Measurements from ENCODE around the gene SSR4.
A peak's percentile ranks its signal among the peaks of the same experiment; 100 is the strongest.
"Not testable (repeated sequence)": the region's sequence is repeated elsewhere in the genome, so short reads cannot be mapped to it uniquely, and the experiment has no call there.

SSR4 gene

GRCh38 chrX:153807976-153808375 is 13.5 kb downstream of the SSR4 start:
- DNase-seq, result no peak

DNA sequence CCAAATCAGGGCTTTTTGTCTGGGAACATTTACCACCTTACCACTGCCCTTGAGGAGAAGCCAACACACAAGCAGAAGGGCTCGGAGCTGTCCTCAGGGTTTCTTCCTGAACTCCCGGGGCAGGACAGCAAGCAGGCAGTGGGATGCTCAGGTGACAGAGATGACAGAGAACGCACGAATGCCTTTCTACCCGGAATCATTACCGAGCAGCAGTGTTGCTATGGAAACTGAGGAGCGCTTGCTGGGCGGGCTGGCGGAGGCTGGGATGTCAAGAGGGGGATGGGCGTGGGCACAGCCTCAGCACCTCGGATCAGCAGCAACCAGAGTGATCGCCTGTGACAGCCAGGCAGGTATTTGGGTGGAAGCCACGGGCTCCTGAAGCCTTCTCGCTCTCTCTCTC is 17.8 kb downstream of the SSR4 start:
- no peak for DNase-seq

DNA sequence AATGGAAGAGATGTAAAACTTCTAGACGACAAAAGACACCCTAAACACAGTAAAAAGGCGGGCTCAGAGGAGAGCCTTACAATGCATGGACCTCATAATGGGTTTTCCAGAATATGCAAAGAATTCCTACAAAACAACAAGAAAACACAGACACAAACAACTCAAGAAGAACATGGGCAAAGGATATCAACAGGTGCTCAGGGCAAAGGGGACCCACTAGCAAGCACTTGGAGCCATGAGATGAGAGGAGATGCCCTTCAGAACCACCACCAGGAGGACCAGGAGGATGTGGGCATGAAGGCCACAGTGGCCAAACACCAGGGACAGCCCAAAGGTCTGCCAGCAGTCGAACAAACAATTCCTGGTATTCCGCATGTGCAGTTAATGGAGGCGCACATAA is 18.7 kb downstream of the SSR4 start:
- no peak for DNase-seq

- no peak for DNase-seq
These were observed 20.3 kb downstream of the SSR4 start for GRCh38 chrX:153814591-153815315.

GRCh38 chrX:153816831-153817690 is 22.6 kb downstream of the SSR4 start:
- peak; percentile 47 for DNase-seq

GRCh38 chrX:153818064-153818463 is 23.6 kb downstream of the SSR4 start:
- DNase-seq, result not testable (repeated sequence)

DNA sequence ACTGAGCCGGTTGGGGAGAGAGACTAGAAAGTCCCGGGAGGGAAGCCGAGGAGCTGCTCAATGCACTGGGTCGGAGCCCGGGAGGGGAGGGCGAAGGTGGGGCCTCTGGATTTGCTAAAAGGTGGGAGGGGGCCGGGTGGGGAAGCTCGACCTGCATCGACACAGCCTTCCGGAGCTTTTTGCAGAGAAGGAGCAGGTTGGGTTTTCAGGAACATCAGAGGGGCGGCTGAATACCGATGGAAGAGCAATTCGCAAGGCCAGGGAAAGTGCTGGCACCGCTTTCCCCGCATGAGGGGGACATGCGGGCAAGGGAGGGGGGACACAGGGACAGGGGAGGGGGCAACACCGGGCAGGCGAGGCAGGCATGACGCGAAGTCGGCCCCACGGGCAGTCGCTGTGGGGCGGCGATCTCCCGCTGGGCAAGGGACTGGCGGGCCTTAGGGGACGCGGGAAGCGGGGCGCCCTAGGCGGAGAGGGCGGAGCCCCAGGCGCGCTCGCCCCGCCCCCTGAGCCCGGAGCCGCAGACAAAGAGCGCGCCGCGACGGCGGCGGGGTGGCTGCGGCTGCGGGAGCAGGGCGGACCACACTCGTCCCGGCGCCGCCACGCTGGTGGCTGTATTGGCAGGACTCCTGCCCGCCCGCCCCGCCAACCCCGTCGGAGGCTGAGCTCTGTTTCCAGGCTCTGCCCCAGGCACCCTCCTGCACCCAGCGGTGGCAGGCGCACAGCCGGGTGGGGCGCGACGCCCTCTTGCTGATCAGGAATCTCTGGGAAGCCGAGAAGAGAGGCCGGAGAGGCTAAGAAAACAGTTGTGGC is 24.3 kb downstream of the SSR4 start:
- DNase-seq, result peak; percentile 71

DNA sequence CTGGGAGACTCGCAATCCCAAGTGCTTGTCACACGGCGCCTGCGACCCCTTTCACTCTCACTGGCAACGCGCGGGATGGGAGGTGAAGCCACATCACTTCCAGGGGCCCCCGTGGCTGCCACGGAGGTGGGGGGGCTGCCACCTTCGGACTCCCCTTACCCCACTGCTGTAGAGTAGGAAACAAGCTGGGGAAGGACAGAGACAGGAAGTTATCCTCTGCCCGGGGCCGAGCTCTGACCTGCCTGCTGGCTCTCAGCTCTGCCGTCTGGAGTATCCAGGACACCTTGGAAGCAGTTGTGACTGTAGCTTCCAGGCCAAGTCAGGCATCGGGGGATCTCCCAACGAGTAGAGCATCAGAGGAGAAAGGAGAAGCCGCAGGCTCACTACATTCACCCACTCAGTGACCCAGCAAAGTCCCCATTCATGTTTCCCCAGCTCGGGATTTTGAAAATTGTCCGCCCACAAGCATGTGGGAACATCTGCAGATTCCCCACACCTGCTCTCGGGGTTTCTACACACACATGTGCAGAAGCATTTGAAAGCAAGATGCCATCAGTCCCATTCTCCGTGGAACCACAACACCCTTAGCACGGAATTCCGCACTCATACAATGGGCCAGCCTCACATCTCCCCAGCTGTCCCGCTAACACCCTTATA is 25.0 kb downstream of the SSR4 start:
- no peak for DNase-seq

DNA sequence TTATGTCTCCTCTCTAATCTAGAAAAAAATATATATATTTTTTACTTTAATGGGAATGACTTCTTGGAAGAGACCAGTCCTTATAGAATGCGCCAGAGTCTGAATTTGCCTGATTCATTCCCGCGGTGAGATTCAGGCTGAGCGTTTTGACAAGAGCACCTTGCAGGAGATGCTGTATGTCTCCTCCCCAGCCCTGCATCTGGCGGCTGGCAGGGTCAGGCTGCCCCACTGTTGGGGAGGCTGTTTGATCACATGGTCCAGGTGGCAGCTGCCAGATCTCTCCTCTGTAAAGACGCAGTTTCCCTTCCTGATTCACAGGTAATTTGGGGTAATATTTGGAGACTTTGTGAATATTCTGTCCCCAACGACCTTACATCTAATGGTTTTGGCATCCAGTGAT is 26.1 kb downstream of the SSR4 start:
- DNase-seq, result no peak

GRCh38 chrX:153821066-153821465 is 26.6 kb downstream of the SSR4 start:
- peak; percentile 15 for DNase-seq

- DNase-seq, result no peak
These were observed 29.9 kb downstream of the SSR4 start for GRCh38 chrX:153824348-153824747.

GRCh38 chrX:153825042-153825441 is 30.6 kb downstream of the SSR4 start:
- no peak for DNase-seq

DNA sequence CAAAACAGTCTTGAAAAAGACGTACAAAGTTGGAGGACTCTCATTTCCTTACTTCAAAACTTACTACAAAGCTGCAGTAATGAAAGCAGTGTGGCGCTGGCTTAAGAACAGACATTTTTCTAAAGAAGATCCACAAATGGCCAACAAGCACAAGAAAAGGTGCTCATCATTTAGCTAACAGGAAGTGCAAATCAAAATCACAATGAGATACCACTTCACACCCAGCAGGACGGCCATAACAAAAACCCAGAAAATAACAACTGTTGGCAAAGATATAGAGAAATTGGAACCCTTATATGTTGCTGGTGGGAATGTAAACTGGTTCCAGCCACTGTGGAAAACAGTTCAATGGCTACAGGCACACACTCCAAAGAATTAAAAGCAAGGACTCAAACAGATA is 32.5 kb downstream of the SSR4 start:
- no peak for DNase-seq

- no peak for DNase-seq
These were observed 33.4 kb downstream of the SSR4 start for GRCh38 chrX:153827903-153828302.

- DNase-seq, result no peak
These were observed 33.8 kb downstream of the SSR4 start for GRCh38 chrX:153828308-153828707.

DNA sequence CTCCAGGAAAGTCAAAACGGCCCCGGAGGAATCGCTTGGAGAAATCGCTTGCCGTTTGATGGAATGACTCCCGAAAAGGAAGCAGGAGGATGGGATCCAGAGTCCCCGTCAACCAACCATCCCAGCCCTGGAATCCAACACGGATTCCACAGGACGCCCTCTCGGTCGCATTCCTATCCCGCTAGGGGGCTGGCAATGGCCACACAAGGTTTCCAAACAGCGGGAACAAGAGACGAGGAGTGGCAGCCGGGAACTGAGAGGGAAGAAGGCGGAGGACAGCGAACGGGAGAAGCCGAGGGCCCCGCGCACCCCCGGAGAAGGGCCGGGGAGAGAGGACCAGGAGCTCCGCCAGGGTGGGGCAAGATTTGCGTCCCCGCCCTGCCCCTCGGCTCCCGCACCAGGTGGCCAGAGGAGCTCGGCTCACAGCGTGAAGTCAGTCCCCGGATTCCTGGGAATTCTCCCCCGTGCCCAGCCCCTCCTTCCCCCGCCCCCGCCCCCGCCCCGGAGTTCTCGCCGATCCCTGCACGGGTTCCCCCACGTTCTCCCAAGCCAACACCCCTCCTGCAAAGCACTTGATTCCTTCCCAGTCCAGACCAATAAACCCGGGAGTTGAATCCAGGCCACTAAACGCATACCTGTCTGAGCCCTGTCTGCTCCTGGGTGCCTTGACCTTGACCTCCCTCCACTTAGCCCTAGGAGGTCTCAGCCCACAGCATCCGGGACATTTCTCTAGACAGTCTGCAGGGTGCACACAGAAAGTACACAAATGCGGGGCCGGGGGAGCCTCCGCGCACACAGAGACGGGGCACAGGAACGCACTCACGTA is 34.5 kb downstream of the SSR4 start:
- no peak for DNase-seq

DNA sequence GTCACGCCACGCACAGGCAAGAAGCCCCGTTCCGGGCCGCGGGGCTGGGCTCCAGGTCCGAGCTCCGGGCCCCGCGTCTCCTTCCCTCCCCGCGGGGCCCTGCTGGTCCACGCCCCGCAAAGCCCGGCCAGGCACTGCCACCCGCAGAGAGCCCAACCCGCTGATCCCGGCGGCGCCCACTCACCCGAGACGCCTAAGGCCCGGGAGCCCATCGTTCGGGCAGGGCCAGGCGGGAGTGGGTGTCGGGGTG is 35.0 kb downstream of the SSR4 start:
- no peak for DNase-seq

DNA sequence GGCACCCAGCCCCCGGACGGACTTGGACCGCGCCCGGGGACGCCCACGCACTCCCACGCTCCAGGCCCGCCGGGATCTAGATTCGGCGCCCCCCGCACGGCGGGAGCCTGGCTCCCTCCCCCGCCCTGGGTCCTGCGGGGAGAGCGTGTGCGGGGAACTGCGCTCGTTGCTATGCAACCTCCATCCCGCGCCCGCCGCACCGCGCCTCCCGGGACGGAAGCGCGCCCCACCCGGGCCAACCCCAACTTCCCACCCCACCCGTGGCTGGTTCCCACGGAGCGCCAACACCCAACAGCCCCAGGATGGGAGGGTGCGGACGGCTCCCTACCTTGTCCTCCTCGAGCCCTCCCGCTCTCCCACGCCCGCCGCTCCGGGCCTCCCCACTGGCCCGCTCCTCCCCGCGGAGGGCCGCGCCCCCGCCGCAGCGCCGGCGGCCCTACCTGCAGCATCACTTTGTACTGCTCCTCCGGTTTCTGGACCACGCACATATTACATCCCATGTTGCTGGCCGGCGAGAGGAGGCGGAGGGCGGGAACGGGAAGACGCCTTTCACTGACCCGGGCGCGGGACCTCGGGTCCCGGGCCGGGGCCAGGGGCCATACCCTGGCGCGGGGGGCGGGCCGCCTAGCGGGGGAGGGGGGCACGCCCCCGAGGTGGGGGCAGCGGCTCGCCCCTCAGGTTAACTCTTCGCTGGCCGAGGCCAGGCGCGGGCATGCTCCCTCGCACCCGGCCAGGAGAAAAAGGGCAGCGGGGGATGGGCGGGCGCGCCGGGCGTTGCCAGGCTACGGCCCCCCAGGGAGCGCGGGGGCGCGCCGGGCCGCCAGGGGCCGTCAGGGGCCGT is 35.6 kb downstream of the SSR4 start, which contains the start of gene PDZD4:
Gene PDZD4, minus strand, starts transcription at position 746 of the 841 bp plus-strand sequence. Its CDS starts 246 bp downstream, at position 500.
- peak; percentile 35 for DNase-seq

- no peak for DNase-seq
These were observed 36.4 kb downstream of the SSR4 start for GRCh38 chrX:153830640-153831428.

GRCh38 chrX:153831429-153832150 is 37.1 kb downstream of the SSR4 start:
- DNase-seq, result no peak
